KMS-11 (cell line): ENCODE data around the gene CTDNEP1.

ENCODE experiments used
- H2AFZ ChIP-seq: fragments of 200-600 bp; sonication (generic); 2 replicates; pipeline ENCODE4 v1.6.1; 2016; ENCODE audit warnings: antibody characterized with exemption, mixed run types, low read depth
- H3K27ac ChIP-seq: fragments of 200-600 bp; sonication (generic); 2 replicates; pipeline ENCODE4 v1.6.1; 2016; ENCODE audit warnings: mild to moderate bottlenecking, mixed run types
- H3K27me3 ChIP-seq: fragments of 200-600 bp; sonication (generic); 2 replicates; pipeline ENCODE4 v1.6.1; 2017; ENCODE audit warnings: mild to moderate bottlenecking, low read depth, mixed run types, moderate library complexity; ENCODE audit not compliant: insufficient read depth
- H3K36me3 ChIP-seq: fragments of 200-600 bp; sonication (generic); 2 replicates; pipeline ENCODE4 v1.6.1; 2017; ENCODE audit warnings: mild to moderate bottlenecking, mixed run types; ENCODE audit not compliant: insufficient read depth
- H3K4me1 ChIP-seq: fragments of 200-600 bp; sonication (generic); 2 replicates; pipeline ENCODE4 v1.6.1; 2016; ENCODE audit warnings: mild to moderate bottlenecking, low read depth, mixed run types; ENCODE audit not compliant: poor library complexity, severe bottlenecking
- H3K4me2 ChIP-seq: fragments of 200-600 bp; sonication (generic); 2 replicates; pipeline ENCODE4 v1.7.0; 2016; ENCODE audit warnings: mild to moderate bottlenecking, mixed run types
- H3K4me3 ChIP-seq: fragments of 200-600 bp; sonication (generic); IDR thresholded peaks from 2 replicates; pipeline ENCODE4 v1.6.1; 2017; ENCODE audit warnings: low read depth, low read length, mixed read lengths; ENCODE audit not compliant: insufficient read depth
- H3K79me2 ChIP-seq: fragments of 200-600 bp; sonication (generic); 2 replicates; pipeline ENCODE4 v1.6.1; 2016; ENCODE audit warnings: low read depth, mixed run types; ENCODE audit not compliant: insufficient read depth
- H3K9ac ChIP-seq: fragments of 200-600 bp; sonication (generic); 2 replicates; pipeline ENCODE4 v1.6.1; 2016; ENCODE audit warnings: mild to moderate bottlenecking, mixed run types
- H4K20me1 ChIP-seq: fragments of 200-600 bp; sonication (generic); 2 replicates; pipeline ENCODE4 v1.6.1; 2016; ENCODE audit warnings: mild to moderate bottlenecking, mixed run types; ENCODE audit not compliant: insufficient read depth
- TF ChIP-seq, protein P1 (sequence below): fragments of 200-600 bp; sonication (generic); conservative IDR thresholded peaks from 2 replicates; pipeline ENCODE4 v1.6.1; 2017; ENCODE audit warnings: low read depth, mild to moderate bottlenecking, antibody characterized with exemption, low read length, moderate library complexity, mixed read lengths

CTDNEP1 gene

DNA sequence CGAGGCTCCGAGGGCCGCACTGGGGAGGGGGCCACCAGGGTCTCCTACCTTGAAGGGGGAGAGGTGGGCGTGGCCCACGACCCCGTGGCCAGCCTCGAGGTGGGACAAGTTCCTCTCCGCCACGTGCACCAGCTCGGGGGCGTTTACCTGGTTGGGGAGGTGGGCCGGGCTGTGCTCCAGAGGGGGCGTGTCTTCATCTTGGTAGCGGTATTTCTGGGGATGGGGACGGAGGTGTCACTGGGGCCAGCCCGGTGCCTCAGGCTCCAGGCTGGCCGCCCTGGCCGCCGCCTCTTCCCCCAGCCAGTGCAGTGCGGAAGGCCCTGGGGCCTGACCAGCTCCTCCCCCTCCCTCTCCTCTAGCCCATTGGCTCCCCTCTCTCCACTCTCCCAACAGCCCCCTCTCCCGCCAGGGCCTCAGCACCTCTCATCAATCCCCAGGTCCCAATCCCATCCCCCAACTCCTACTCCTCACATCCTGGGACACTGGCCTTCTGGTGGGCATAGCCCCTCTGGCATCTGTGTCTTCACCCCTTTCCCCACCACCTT is 43.4 kb downstream of the CTDNEP1 start:
- no peak overlapping the region for H3K9ac ChIP-seq
- H2AFZ ChIP-seq, result no peak overlapping the region
- TF ChIP-seq, protein P1, sequence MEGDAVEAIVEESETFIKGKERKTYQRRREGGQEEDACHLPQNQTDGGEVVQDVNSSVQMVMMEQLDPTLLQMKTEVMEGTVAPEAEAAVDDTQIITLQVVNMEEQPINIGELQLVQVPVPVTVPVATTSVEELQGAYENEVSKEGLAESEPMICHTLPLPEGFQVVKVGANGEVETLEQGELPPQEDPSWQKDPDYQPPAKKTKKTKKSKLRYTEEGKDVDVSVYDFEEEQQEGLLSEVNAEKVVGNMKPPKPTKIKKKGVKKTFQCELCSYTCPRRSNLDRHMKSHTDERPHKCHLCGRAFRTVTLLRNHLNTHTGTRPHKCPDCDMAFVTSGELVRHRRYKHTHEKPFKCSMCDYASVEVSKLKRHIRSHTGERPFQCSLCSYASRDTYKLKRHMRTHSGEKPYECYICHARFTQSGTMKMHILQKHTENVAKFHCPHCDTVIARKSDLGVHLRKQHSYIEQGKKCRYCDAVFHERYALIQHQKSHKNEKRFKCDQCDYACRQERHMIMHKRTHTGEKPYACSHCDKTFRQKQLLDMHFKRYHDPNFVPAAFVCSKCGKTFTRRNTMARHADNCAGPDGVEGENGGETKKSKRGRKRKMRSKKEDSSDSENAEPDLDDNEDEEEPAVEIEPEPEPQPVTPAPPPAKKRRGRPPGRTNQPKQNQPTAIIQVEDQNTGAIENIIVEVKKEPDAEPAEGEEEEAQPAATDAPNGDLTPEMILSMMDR, result no peak
- H3K4me2 ChIP-seq, result no peak overlapping the region
- H3K27me3 ChIP-seq, result no peaks in the 10 kb centered on the region
- no peaks in the 10 kb centered on the region for H3K36me3 ChIP-seq
- no peak overlapping the region for H3K4me3 ChIP-seq
- H3K4me1 ChIP-seq, result no peaks in the 10 kb centered on the region
- H4K20me1 ChIP-seq, result no peaks in the 10 kb centered on the region
- H3K27ac ChIP-seq, result no peak overlapping the region
- no peaks in the 10 kb centered on the region for H3K79me2 ChIP-seq

DNA sequence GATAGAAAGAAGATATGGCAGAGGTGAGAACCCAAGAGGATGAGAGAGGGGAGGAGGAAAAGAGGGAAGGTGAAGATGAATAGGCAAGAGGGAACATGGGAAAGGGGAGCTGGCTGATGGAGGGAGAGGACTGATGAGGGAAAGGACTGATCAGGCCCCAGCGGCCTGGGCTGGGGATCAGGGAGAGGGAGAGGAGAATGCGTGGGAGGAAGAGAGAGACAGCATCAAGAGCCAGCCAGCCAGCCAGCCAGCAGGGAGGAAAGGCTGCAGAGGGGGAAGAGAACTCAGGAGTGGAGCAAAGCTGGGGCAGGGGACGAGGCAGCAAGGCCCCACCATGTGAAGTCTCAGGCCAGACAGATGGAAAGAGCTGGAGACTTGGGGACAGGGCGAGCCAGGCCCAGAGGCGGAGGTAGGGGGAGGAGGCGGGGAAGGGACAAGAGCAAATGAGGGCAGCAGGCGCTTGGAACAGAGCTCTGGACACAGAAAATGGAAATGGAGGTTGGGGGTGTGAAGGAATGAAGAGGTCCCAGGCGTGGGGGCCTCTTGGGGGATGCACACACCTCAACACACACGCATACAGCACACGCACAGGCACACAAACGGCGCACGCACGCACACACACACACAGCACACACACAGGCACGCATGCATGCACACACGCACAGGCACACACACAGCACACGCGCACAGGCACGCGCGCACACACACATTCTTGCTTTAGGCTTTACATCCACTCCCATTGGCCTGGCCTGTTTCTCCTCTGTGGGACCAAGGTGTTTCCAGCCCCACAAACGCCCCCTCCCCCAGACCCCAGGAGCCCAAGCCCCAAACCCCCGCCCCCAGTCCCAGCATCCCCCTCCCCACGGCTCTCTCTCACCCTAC is 44.2 kb downstream of the CTDNEP1 start:
- no peaks in the 10 kb centered on the region for H3K4me1 ChIP-seq
- H3K79me2 ChIP-seq, result no peaks in the 10 kb centered on the region
- H4K20me1 ChIP-seq, result no peaks in the 10 kb centered on the region
- no peaks in the 10 kb centered on the region for H3K36me3 ChIP-seq
- TF ChIP-seq, protein P1, result no peak
- H3K27me3 ChIP-seq, result no peaks in the 10 kb centered on the region
- H3K4me2 ChIP-seq, result no peak overlapping the region
- H3K4me3 ChIP-seq, result no peak overlapping the region
- no peak overlapping the region for H3K27ac ChIP-seq
- no peak overlapping the region for H3K9ac ChIP-seq
- H2AFZ ChIP-seq, result no peak overlapping the region

- Histone ChIP-seq H3K27me3 (no peaks in the 10 kb centered on the region), H3K9ac (no peak overlapping the region), H3K79me2 (no peaks in the 10 kb centered on the region), H3K27ac (no peak overlapping the region), H3K4me2 (peak overlapping the region; percentile 17; the same call in 1 of the 2 replicates), H3K4me3 (no peak overlapping the region), H3K36me3 (no peaks in the 10 kb centered on the region), H2AFZ (no peak overlapping the region; the same call in 1 of the 2 replicates), H4K20me1 (no peaks in the 10 kb centered on the region), H3K4me1 (no peaks in the 10 kb centered on the region)
- TF ChIP-seq, protein P1, result no peak
Measured at GRCh38 chr17:7205561-7205960, 46.0 kb downstream of the CTDNEP1 start.

DNA sequence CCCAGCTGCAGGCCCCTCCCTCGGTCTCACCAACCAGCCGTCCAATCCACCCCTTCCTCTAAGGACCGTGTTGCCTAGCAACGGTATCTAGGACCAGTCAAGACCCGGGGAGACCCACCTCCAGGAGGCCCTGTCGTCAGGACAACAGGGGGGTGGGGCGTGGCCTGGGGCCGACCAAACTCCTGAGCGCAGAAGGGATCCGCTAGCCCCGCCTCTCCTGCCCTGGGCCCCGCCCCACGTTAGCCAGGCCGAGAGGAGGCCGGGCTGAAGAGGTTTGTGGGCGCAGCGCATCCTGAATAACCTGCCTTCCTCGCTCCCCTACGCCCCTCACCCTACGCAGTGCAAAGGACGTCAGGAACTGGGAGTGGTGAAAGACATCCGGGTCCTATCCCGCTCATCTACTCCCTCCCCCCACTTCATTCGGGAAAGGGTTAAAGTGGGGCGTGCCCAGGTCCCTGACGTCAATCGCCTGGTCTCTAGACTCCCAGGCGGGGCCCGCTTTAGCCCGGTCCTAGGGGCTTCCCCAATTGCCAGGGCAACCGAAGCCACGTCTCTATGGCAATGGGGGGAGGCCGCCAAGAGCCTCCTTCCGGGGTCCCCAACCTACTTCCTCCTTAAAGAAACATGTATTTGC is 46.6 kb downstream of the CTDNEP1 start:
- no peak overlapping the region for H3K9ac ChIP-seq
- H3K36me3 ChIP-seq, result no peaks in the 10 kb centered on the region
- H4K20me1 ChIP-seq, result no peaks in the 10 kb centered on the region
- no peaks in the 10 kb centered on the region for H3K4me1 ChIP-seq
- no peaks in the 10 kb centered on the region for H3K79me2 ChIP-seq
- H3K27me3 ChIP-seq, result no peaks in the 10 kb centered on the region
- H3K4me2 ChIP-seq, result peak overlapping the region; percentile 17; the same call in 1 of the 2 replicates
- TF ChIP-seq, protein P1, result no peak
- no peak overlapping the region for H3K4me3 ChIP-seq
- peak overlapping the region; percentile 30; the same call in 1 of the 2 replicates for H2AFZ ChIP-seq
- H3K27ac ChIP-seq, result no peak overlapping the region
